ENCODE measurements around the gene OPN4.

The OPN4 gene

DNA sequence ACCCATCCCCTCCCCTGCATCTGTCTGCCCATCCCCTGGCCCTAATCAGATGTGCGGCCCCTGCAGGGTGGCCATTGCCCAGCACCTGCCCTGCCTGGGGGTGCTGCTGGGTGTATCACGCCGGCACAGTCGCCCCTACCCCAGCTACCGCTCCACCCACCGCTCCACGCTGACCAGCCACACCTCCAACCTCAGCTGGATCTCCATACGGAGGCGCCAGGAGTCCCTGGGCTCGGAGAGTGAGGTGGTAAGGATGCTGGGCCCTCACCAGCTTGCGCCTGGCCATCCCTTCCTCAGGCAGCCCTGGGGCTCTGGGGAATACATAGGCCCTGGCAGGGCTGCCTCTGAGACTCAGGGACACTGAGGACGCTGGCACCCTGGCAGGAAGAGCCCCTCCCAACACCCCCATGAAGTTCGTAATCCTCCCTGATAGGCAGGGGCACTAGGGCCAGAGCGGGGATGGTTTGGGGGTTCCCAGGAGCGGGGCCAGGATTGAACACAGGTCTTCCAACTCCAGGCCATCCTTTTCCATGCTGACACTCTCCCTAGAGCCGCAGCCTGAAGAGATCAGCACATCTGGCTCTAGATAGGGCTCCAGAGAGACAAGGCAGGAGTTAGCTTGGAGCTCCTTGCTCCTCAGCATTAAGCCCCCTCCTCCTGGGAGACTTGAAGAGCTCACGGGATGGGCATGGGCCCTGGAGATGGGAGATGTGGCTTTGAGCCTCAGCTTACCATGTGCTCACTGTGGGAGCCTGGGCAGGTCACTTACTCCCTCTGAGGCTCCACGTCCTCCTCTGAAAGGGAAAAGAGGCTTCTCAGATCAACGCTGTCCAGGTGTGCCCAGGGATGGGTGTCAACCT lies 8.1 kb downstream of the OPN4 start:
- DNase-seq (ENCODE audit: low read depth in 2 of 2): no peak

DNA sequence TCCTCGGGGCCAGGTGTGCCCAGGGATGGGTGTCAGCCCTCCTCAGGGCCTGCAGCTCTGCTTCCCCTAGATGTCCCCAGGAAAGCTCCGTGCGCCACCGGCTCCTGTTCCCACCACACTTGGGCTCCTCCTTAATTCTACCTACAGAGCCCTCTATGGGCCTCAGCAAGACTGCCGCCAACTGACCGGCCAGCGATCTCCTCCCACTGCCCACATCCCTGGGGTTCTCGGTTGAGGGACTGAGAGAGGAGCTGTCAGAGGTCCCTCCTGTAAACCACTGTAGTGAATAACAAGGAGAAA lies 8.6 kb downstream of the OPN4 start:
- no peak for DNase-seq (ENCODE audit: low read depth in 2 of 2)

DNA sequence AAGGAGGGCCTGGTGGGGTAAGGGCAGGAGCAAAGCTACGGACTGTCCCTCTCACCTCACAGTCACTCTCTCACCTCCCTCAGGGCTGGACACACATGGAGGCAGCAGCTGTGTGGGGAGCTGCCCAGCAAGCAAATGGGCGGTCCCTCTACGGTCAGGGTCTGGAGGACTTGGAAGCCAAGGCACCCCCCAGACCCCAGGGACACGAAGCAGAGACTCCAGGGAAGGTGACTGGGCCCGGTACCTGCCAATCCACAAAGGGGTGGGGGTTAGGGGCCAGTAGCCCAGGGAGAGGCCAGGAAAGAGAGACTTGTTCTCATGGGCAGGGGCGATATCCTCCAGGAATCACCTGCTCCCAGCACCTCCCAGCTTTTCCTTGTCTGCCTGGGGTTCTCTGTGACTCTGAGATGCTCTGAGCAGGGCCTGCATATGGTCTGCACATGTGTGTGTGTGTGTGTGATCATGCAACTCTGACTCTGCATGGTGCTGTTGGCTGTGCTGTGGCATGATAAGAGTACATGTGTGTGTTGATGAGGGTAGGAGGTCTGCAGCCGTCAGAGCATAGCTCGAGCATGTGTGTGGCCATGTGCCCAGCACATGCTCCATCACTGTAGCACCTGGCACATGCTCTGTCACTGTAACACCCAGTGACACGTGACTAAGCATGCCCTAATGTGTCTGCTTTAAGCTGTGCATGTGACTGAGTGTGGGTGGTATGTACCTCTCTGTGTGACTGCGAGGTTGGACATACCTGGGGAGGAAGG lies 9.4 kb downstream of the OPN4 start:
- DNase-seq (ENCODE audit: low read depth in 2 of 2): no peak

DNA sequence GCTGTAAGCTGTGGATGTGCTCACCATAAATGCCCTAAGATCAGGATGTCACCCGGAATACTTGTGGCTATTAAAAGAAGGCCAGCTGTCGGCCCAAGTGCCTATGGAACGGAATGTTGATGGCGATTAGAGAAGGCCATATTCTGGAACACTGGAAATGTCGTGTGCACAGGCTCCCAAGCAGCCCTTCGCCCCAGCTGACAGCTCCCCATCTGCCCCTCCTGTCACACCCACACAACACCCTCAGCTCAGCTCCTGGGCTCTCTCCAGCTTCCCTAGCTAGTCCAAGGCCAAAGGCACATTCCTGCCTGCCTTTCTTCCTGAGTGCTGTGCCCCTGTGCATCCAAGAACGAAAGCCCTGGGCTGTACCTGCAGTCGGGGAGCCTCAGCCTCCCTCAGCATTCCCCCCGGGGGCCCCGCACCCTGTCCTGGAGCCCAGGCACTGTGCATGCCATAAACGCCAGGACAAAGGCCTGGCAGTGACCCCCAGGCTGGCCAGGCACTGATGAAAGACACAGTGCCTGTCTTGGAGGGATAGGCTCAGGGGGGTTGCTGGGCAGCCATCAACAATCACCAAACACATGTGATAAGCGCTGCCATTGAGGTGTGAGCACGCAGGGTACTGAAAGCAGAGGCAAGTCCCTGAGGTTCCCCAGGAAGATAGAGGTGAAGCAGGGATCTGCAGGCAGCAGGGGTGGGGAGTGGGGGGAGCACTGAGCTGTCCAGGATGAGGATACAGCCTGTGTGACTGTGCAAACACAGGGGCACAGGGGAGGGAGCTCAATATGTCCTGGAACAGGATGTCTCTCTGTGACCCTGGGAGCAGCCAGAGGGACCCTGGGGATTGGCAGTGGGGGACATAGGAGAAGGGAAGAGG lies 10.2 kb downstream of the OPN4 start:
- no peak for DNase-seq (ENCODE audit: low read depth in 2 of 2)

DNA sequence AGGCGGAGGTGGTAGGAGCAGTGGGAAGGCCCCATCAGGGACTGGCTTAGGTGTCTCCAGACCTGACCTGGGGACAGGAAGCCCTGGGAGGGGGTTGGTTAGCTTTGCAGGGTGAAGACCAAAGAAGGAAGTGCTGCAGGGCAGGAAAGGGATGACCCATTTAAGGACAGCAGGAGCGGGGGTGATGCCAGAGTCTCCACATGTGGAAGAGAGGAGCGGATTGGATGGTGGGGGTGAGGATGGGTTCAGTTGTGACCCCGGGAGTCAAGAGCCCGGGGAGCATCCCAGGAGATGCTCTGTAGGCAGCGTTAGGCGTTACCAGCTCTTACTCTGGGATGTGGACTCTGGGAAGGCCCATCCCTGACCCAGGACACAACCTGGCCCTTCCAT lies 10.9 kb downstream of the OPN4 start:
- DNase-seq (ENCODE audit: low read depth in 2 of 2): no peak

DNA sequence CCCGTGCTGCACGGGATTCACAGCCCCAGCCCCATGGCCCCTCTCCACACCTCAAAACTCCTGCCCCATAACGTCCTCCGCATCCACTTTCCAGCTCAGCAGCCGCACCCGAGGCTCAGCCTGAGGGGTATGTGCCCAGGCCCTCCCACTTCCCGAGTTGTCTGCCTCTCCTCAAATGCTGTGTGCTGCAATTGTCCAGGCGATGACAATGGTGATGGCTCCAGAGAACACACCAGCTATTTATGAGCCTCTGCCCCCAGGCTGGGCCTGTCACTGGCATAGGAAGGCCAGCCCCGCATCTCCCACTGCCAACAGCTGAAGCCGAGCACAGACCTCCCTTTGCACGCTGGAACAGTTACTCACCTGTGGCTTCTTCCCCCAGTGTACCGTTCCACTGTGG lies 11.5 kb downstream of the OPN4 start:
- DNase-seq (ENCODE audit: low read depth in 2 of 2): no peak

DNA sequence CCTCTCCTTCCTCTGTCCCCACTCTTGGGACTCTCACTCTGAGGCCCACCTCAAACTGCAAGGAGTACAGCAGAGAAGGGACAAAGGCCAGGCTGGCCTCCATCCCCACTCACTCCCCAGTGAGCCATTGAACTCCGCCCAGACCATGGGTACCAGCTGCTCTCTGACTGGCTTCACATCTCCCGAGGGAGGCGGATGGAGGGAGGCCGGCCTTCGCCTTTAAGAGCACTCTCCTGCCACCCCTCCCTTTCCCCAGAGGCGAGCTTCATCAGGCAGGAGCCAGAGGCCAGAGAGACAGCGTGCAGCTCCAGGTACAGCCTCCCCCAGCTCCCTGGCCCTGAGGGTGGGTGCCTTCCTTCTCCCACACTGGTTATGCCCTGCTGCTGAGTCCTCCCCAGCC lies 12.2 kb downstream of the OPN4 start:
- no peak for DNase-seq (ENCODE audit: low read depth in 2 of 2)

DNA sequence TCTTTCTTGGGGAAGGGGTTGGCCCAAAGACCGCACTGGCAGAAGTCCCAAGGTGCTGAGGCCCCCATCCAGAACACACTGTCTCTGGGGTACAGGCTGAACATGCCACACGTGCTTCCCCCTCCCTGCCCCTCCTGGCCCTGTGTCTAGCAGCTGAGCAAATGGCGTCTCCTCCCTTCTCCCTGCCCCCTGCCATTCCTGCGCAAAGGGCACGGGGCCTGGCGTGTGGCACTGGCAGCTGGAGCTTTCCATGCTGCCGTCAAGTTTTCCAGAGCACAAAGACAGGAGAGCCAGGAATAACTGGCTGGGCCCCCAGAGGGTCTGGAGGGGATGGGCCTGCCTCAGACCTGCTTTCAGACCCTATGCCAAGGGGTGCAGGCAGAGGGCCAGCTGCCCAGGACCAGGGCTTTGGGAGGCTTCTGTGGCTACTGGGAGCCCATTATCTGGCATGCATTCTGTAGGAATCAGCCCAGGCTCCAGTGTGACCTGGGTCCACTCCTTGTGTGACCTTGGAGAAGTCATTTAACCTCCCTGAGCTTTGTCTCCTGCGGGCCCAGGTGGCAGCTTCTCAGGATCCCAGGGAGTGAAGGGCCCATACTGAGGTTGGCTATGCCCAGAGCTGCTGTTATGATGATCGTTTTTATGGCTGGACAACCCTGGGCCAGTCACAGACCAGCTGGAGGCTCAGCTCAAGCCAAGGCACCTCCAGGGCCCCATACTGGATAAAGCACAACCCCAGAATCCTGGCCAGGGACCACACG lies 13.3 kb downstream of the OPN4 start:
- no peak for DNase-seq (ENCODE audit: low read depth in 2 of 2)

DNA sequence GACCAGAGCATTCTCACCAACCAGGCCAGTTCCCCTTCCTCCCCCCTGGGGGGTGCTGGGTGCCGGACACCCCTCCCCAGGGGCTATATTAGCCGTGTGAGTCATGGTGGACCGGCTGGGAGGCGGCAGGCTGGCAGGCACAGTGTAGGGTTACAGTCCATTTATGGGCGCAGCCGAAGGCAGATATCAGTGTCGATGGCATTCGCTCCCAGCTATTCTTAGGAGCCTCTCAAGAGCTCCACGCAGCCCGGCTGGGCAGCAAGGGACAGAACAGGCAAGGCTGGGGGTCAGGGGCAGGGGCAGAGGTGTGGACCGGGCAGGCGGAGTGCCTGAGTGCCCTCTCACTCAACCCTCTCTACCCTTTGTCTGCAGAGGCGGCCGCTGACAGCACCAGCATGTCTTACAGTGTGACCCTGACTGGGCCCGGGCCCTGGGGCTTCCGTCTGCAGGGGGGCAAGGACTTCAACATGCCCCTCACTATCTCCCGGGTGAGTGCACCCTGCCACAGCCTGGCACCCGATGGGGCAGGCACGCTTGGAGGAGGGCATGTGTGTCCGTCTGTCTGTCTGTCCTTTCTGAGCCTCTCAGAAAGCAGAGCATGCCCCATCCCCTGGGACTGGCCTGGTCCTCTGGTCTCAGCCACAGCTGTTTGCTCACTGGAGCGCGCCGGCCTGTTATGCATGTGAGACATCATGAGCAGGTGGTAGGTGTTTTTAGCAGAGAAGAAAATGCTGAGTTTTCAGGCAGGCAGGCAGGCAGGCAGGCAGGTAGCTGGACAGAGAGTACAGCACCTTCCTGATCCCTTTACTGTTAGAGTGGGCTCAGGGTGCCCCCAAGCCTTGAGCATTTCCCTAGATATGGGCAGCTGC lies 14.2 kb downstream of the OPN4 start, which contains the start of gene LDB3:
Gene LDB3 (plus strand): TSS at position 215 of the 869 bp plus-strand sequence. CDS start 181 bp downstream, at position 396.
- DNase-seq (ENCODE audit: low read depth in 2 of 2): no peak

DNA sequence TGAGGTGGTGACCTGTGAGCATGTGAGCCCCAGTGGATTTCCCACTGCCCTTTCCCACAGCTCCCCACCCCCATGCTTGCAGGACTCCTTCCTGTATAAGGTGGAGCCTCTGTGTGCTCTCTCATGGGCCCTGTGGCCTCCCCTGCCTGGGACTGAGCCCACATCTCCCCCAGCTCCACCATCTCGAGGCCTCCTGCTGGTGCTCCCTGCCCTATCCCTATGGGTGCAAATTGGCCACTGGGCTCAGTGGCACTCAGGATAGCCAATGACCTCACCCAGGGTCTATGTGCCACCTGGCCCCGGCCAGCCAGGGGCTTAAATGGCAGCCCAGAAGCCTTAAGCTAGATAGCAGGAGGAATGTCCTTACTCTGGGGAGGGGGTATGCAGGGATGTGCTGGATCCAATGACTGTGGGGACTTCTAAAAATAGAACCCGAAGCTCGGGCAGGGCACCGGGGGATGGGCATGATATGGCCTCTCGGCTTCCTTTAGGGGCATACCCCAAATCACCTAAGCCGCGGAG lies 16.0 kb downstream of the OPN4 start:
- no peak for DNase-seq (ENCODE audit: low read depth in 2 of 2)

DNA sequence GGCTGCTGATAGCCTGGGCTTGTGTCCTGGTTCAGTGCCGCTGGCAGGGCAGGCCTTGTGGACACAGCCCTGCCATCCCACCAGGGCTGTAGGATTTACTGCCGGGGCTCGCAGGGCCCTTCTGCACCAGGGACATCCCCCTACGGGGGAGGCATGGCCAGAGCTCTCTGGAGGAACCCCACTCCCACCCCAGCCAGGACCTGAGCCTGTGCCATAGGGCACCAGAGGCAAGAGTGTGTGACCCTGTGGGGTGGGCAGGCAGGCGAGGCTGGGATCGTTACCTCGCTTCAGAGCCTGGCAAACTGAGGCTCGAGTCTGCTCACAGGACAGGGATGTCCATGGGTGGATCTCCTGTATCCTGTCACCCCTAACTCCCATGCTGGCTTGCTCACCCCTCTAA lies 16.5 kb downstream of the OPN4 start:
- no peak for DNase-seq (ENCODE audit: low read depth in 2 of 2)

DNA sequence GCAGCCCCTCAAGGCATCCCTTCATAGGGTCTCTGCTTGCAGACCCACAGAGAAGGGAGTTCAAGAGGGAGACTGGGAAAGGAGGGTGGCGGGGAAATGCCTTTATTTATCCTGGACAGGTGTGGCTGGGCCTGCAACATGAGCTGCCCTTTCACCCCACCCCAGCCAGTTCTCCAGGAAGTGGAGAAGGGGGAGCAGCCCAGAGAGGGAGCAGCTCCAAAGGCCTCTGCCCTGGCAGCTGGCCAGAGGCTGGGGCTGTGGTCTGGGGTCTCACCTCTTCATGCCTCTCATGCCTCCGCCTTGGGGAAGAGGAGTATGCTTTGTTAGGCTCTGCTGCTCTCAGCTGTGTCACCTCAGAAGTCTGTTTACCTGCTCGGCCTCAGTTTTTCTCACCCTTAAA lies 17.1 kb downstream of the OPN4 start:
- DNase-seq (ENCODE audit: low read depth in 2 of 2): no peak

DNA sequence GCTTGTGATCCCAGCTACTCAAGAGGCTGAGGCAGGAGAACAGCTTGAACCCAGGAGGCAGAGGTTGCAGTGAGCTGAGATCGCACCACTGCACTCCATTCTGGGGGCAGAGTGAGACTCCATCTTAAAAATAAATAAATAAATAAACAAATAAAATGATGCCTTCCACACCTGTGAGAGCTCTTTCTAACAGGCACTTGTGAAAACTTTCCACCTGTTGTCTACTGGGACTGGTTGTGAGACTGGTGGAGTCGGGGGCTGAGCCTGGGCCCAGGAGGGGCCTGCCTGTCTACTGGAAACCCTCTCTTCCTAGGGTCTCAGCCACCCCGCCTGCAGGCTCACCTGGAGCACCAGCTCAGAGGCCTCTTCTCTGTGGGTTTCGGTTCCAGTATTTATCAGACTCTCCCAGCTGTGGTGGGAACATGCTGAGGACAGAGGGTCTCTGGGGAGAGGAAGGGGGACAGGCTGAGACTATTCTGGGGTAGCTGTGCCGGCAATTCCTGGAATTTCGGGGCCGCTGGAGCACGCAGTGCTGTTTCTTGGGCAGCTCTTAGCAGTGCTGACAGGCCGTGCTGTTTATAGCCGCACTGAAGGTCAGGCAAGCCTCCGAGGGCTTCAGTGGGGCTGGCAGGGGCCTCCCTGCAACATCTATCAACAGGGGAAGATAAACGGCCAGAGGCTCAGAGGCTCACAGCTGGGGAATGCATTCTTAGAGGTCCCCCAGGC lies 17.8 kb downstream of the OPN4 start:
- DNase-seq (ENCODE audit: low read depth in 2 of 2): no peak

DNA sequence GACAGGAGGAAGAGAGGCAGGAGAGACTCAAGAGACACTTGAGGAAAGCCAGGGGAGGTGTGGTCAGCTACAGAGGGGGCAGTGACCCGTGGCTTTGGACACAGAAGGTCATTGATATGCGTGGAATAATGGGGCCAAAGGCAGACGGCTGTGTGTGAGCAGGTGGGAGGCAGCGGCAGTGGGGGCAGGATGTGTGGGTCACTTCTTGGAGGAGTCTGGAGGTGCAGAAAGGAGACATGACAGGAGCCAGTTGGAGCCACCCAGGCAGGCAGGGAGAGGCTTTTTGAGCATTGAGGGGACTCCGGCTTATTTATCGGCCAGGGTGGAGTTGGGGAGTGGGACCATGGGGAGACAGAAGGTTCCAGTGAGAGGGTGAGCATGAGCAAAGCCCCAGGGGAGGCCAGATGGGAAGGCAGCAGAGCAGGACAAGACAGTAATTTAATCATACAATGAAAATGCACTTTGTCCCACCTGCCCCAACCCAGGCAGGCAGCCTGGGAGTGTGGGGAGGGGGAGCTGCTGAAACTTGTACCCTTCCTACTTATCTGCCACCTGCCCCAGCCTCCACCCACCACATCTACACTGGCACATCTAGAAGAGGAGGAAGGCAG lies 19.0 kb downstream of the OPN4 start:
- DNase-seq (ENCODE audit: low read depth in 2 of 2): no peak

DNA sequence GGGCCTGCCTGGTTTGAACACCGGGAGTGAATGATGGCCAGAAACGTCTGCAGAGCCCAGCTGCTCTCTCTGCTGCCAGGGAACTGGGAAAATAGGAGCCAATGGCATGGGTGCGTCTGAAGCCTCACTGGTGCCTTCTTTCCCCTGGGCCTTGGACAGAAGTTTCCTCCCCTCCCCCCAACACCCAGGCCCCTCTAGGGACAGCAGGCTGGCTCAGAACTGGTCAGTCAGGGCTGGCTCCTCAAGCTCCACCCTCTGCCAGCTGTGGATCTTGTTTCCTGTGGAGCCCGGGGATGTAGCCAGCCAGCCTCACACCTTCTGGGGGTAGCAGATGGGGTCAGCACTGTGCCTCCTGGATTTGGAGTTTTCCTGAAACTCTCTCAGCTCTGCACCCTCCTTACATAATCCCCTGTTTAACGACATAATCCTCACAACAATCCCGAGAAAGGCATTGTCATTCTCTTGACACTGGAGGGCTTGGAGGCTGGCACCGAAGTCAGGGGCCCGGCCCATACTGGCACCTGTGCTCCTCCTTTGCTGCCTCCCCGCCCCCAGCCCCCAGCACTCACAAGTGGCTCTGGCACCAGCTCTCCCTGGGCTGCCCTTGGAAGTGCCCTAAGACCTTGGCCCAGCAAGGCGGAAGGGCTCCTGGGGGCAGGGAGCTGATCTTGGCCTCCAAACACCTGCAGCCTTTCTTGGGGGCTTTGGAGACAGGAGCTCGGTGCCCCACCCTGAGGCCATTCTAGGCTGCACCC lies 19.7 kb downstream of the OPN4 start:
- no peak for DNase-seq (ENCODE audit: low read depth in 2 of 2)

DNA sequence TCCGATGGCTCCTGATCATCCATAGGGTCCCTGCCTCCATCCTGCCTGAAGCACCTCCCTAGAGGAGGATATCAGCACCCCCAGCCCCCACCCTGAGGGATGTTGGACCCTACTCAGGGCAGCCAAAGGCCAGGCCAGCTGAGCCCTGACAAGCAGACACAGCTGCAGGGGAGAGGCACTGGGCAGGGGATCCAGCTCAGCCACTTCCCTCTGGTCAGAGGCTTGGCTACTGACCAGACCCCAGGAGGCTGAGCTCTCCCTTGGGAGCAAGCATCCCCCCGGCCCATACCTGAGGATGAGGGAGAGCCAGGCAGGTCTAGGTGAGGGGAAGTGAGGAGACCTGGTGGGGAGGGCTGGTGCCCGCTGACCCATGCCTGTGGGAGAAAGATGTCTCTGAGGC lies 20.6 kb downstream of the OPN4 start:
- no peak for DNase-seq (ENCODE audit: low read depth in 2 of 2)

DNA sequence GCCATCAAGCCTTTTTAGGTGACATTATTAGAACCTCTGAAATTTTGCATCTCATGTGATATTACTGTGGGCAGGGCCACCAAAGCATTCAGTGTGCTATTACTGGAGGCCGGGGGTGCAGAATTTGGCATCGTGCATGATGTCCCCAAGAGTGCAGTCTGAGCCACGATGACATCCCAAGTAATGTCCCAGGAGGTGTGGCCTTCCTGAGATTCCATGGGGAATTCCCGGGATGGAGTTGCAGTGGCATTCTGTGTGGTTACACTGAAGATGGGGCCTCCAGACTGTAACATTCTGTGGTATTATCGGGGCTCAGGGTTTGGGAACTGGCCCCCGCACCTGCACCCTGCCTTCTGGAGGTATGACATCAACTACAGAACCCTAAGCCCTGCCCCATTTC lies 23.0 kb downstream of the OPN4 start:
- no peak for DNase-seq (ENCODE audit: low read depth in 2 of 2)

DNA sequence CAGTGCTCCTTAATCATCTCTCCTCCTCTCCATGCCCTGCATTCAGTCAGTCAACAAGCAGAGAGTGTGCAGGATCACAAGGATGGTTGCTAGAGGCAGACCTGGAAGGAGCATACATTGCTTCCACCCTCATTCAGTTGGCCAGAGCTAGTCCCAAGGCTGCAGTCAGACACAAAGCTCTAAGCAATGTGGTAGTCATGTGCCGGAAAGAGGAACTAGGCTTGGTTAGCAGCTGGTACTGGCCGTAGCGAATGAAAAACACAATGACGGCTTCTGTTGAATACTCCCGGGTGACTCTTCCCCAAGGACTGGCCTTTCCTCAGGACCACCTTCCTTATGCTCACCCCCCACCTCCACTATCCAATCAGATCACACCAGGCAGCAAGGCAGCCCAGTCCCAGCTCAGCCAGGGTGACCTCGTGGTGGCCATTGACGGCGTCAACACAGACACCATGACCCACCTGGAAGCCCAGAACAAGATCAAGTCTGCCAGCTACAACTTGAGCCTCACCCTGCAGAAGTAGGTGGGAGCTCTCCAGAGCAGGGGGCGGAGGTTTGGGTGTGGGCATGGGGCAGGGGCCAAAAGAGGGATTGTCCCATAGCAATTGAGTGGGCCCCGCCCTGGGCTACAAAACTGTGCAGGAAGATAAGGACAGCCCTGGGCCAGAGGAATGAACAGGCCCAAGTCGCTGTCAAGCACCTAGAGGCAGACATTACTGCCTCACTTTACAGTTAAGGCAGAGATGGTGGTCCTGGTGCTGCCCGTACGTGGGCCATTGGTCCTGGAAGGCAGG lies 24.8 kb downstream of the OPN4 start:
- no peak for DNase-seq (ENCODE audit: low read depth in 2 of 2)

Data from stimulated activated CD4-positive, alpha-beta T cell treated with anti-CD3 and anti-CD28 coated beads, Interleukin-1b, Interleukin-23, amount 100 ng/mL, for 1 hour (primary cell).